ENCODE data around the gene MINAR1.
"Not testable (repeated sequence)": the region's sequence is repeated elsewhere in the genome, so short reads cannot be mapped to it uniquely, and the experiment has no call there.

Gene MINAR1, protein sequence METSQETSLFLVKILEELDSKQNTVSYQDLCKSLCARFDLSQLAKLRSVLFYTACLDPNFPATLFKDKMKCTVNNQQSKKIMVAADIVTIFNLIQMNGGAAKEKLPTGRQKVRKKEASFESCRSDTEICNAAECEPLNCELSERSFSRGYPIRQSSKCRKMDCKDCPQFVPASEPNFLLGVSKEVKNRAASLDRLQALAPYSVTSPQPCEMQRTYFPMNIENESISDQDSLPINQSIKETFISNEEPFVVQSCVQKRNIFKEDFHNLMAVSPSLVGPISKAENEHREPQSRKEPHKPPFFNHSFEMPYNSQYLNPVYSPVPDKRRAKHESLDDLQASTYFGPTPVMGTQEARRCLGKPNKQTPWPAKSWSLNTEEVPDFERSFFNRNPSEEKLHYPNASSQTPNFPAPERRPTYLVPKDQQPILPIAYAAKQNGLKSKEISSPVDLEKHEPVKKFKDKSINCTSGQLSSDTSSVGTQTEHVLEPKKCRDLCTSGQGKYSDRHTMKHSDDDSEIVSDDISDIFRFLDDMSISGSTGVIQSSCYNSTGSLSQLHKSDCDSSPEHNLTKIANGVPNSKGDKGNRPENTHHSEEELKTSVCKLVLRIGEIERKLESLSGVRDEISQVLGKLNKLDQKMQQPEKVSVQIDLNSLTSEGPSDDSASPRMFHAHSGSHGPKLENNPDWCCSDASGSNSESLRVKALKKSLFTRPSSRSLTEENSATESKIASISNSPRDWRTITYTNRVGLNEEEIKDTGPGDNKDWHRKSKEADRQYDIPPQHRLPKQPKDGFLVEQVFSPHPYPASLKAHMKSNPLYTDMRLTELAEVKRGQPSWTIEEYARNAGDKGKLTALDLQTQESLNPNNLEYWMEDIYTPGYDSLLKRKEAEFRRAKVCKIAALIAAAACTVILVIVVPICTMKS

DNA sequence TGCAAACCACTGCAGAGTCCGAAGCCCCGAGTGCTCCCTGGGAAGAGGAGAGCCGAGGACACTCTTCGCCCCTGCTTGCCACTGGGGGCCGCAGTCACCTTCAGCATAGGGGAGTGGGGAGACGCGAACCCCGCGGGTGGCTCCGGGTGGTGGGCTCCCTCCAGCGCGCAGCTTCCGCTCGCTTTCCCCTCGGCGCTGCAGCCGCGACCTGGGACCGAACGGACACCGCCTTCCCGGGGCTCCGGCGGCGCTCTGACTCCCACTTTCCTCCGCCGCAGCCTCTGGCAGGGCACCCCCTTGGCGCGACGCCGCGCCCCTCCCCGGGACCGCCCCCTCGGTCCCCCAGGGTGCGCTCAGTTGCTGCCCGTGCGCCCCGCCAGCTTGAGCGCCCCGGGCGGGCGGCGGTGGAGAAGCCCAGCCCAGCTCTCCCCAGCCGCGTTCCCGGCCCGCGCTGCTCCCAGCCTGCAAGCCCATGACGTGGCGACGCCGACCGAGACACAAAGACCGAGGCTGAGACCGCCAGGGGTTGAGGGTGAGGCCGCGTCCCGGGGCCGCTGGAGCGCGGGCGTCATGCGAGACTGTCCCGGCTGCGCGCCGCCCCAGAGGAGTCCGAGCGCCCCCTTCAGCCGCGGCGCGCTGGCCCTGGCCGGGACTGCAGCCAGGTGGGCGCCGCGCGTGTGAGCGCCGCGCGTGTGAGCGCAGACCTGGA, at the start of gene MINAR1:
TSS of gene MINAR1 (plus strand) at position 701 of the 709 bp plus-strand sequence. CDS start 23,812 bp downstream, outside the sequence.
- DNase-seq = no peak

DNA sequence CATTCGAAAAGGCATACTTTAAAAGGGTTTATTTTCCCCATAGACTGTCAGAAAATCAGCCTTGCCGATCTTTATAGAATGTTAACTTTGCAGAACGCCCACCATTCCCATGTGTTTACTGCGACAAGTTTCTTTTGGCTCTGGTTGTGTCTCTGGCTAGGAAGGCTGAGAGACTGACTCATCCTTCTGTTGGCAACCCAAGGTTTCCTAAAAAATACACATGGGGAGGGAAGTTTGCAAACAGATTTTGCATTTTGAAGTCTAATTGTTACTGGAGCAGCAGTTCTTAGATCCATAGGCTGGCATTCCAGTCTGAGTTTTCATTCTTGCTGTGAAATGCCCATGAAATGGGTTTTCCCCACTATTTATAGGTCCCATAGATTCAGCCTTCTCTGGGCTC, 37.9 kb upstream of the MINAR1 start:
- no peak for DNase-seq

DNA sequence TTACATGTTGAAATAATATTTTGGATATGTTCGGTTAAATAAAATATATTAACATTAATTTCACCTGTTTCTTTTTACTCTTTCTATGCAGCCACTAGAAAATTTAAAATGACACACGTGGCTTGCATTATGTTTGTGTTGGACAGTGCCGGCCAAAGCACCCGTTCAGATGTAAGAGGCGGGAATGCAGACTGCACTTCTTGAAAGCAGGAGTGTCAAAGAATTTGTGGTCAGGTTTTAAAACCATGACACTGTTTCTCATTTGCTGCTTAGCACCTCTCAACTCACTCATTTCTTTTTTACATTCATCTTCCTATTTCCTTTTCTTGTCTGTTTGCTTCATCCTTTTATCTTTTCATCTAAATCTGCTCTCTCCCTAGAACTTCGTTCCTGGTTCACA, 35.3 kb upstream of the MINAR1 start:
- DNase-seq = no peak

DNA sequence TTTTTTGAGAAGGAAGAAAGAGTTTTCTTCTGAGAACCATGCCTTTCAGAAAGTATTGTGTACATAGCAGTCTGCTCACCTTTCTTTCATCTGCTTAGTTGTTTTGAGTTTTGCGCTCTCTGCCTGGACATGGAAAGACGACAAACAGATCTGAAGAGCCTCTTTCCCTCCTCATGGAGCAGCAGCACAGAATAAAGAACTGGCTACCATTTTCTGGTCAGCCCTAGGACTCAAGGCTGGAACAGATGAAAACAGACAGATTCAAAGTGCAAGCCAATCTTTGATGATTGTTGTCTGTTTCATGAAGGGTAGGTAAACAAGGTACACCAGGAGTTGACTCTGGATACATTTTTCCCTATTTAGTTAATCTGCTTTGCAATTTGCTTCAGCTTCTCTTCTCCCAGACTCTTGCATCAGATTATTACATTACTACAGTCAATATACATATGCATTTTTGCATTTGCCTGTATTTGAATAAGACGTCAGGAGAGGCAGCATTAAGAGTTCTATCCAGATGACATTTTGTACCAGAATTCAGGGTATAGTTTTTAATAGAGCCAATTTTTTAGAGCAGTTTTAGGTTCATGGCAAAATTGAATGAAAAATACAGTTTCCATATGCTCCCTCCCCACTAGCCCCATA, 34.7 kb upstream of the MINAR1 start:
- DNase-seq = no peak

DNA sequence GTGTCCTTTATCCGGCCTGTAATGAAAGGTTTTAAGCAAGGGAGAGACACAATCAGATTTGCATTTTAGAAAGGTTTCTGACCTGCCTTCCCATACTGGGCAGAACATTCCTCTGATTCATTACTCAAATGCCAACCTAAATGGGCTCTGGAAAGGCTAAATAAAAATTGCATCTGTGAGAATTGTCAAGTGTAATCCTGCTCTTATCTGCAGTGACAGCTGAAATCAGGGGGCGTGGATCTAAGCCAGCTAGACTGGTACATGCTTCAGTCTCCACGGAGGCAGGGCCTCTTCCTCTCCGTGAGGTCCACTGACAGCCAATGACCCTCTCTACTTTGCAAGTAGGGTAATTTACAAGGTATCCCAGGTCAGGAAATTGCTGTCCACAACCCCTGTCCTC, 32.5 kb upstream of the MINAR1 start:
- no peak for DNase-seq

DNA sequence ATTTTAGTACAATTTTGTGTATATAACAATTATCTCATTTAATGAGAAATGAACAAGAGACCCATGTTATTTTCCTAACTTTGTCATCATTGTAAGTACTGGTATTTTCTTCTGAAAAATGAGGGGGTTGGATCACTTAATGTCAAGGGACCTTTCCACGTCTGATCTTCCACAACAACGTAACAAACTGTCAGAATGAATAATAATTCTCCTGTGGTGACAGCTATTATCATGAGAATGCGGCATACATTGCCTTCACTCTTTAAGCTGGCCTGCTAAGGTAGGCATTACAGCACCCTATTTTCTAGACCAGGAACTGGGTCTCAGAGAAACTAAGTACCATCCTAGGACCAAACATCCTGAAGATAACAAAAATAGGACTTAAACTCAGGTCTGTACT, 31.5 kb upstream of the MINAR1 start:
- no peak for DNase-seq

DNA sequence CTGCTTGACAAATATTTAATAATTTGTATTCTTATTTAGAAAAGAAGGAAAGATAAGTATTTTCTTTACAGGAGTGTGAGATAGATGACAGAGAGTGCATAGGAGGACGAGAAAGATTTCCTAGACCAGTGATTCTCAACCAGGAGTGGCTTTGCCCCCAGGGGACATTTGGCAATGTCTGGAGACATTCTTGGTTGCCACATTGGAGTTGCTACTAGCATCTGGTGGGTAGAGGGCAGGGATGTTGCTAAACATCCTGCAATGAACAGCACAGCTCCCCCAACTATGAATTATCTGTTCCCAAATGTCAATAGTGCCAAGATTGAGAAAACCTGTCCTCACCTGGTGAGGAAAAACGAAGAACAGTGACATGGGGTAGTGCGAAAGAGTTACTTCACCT, 30.8 kb upstream of the MINAR1 start:
- no peak for DNase-seq

DNA sequence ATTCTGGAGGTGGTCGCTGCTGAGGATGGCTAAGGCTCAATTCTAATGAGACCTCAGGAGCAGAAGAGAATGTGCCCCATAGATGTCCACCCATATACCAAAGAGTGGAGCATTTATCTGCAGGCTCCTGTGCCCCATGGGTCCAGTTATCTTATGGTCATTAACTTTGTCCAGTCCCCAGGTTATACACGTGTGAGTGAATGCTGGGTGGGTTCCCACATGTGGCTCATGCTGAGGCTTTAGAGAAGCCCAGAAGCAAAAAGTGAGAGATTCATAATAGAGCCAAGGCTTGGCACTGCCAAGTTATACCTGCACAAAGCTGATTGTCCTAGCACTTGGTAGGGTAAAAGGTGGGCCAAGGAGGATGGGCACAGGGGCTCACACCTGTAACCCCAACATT, 30.0 kb upstream of the MINAR1 start:
- DNase-seq = no peak

- DNase-seq = no peak
These were observed 28.6 kb upstream of the MINAR1 start for GRCh38 chr15:79403501-79403900.

GRCh38 chr15:79406210-79406609, 25.9 kb upstream of the MINAR1 start:
- no peak for DNase-seq

- DNase-seq = no peak
These were observed 24.1 kb upstream of the MINAR1 start for GRCh38 chr15:79408041-79408440.

DNA sequence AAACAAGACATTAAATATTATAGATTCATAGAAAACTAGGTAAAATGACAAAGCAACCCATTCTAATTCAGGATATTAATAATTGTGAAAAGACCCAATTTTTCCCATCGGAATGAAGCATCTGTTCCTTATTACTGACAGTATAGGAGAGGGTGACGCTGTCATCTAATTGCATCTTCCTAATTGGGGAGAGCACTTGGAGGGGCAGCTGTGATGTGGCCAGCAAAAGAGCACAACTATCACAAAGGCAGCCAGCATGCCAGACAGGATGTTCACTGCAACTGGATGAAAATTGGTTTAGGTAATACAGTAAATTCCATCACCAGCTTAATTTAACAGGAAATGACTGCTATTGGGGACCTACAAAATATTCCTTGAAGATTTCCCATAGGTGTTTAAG, 21.9 kb upstream of the MINAR1 start:
- no peak for DNase-seq

DNA sequence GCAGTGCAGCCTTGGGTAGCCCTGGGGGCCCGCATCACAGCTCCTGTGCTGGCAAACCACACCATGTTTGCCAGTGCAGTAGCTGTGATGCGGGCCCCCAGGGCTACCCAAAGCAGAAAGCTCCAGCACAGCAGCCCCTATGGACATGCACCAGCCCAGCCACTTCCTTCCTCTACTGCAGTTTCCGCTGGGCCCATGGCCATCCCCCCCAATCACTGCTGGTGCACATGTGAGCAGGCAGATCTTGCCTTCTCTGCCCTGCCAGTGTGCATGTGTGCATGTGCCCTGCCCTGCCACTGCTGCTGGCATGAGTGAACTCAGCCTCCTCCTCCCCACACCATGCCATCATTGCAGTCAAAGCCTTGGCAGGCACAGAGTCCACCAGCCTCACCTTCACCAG, 20.1 kb upstream of the MINAR1 start:
- DNase-seq = no peak

DNA sequence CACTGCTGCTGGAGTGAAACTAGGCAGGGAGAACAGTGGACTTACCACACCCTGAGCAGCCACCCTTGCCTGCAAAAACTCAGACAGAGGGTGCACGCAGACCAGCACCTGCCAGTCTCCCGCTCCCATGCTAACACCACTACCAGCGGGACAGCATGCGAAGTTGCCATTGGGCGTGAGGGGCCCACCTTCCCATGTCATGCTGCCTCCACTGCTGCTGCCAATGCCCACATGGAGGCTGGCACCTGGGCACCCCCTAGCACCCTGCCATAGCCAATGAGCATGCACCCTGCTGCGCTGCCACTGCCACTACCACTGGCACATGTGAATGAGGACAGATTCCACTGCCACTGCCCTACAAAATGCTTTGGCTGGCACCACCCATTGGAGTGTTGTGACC, 19.7 kb upstream of the MINAR1 start:
- no peak for DNase-seq

- DNase-seq = no peak
These were observed 15.3 kb upstream of the MINAR1 start for GRCh38 chr15:79416876-79417275.

DNA sequence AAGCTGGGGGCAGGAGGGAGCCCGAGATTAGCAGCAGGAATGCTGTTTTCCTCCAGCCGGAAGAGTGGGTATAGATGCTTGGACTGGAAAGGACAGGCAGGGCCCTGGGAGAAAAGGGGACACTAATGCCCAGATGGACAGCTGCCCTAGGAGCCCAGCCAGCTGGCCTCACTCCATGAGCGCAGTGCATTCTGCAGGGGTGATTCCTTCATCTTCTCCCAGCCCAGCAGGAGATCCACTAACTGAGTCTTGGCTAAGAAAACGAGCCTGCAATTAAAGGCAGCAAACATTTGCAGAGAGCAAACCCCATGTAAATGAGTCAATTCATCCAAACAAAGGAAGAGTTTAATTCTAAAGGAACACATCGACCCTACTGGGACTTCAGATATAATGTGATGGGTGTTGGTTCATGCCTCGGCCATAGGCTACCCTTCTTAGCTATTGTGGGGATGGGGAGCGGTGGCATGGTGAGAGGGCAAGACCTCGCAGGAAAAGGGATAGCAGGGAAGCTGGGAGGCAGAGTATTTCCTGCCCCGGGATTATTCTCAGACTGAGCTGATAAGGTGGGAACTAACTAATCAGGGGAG, 13.3 kb upstream of the MINAR1 start:
- no peak for DNase-seq

GRCh38 chr15:79425591-79426295, 6.4 kb upstream of the MINAR1 start:
- DNase-seq = no peak

DNA sequence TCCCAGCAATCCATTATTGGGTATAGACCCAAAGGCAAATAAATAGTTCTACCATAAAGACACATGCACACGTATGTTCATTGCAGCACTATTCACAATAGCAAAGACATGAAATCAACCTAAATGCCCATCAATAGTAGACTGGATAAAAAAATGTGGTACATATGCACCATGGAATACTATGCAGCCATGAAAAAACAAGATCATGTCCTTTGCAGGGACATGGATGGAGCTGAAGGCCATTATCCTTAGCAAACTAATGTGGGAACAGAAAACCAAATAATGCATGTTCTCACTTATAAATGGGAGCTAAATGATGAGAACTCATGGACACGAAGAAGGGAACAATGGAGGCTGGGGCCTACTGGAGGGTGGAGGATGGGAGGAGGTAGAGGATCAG, 5.2 kb upstream of the MINAR1 start:
- DNase-seq = not testable (repeated sequence)

DNA sequence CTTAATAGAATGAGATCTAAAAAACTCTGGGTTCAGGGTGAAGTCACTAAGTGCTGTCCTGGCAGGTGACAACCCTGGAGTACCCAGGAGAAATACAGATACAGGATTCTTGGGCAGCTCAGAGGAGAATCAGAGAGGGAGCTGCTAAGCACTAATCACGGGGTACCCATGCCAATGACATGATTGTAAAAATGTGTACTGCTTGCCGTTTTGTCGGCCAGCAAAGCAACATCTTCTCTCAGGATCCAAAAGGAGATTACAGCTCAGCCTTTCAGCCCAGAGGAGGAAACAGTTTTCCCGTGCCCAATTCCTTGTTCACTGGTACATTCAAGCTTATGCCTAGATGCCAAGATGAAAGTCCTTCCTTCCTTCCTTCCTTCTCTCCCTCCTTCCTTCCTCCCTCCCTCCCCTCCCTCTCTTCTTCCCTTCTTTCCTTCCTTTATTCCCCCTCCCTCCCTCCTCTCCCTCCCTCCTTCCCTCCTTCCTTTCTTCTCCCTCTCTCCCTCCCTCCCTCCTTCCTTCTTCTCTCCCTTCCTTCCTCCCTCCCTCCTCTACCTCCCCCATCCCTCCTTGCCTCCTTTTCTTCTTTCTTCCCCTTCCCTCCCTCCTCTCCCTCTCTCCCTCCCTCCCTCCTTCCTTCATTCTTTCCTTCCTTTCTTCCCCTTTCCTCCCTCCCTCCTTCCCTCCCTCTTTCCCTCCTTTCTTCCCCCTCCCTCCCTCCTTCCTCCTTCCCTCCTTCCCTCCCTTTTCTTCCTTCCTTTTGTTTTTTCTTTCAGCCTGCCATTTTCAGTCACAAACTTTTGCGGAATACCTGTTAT, 4.1 kb upstream of the MINAR1 start:
- DNase-seq = no peak

DNA sequence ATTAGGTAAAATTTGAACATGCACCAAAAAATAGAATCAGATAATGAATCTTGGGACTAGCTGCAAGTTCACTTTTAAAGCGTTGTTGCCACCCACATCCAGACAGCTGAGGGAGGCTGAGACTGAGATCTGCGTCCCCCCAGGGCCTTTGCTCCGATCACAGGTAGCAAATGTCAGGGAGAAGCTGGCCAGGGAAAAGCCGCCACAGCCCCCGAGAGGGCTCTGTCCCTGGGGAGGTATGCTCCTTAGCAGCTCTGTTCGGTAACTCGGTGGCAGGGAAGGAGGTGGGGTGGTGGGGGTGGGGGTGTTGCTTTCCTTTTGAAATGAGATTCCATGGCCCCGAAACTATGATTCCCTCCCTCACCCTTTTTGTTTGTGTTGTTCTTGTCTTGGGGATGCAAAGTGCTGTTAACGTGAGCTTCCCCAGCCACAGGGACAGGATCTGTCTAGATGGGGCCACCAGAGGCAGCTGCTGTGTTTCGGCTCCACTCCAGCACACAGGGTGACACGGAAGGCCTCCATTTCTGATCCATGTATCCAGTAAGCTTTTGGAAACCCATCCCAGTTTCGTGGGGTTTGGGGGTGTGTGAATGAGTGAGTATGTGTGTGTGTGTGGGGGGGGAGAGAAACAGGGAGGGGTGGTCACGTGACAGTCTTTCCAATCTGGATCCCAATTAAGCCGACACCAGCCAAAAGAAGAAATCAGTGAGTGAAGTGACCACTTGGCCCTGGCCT, 1.1 kb upstream of the MINAR1 start:
- no peak for DNase-seq
